ENCODE results near the gene DGUOK.

DGUOK gene

DNA sequence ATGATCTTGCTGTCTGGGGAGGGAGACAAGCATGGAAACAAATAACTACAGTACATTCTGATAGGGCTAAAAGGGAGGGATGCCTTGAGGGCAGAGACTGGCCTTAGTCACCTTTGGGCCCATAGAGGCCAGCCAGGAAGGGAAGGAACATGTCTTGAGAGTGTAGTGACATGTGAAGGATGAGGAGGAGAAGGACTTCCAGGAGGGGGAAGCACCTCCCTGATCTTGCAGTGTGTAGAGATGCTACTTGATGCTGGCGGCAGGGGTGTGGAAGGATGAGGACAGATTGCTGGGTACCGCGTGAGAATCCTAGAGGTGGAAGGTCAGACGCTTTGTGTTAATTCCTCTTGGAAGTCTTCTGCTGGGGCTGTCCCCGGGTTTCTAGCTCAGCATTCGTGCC, 71.1 kb downstream of the DGUOK start:
- no peak for DNase-seq (ENCODE audit: low spot score)

DNA sequence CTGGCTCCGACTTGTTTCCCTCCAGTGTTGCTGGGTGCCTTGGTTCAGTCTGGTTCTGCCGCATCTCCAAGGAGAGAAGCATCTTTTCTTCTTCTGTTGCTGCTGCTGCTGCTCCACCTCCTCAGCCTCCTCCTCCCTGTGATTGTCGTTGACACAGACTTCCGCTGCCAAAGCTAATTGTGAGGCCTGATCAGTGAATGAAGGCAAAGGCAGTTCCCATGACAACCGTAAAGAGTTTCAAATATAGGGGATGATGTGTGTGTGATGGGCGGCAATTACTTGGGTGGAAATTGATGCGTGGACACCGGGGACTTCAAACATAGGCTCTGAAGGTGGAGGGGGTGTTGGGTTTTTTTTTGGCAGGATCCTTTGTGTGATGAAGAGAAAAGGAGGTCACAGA, 71.8 kb downstream of the DGUOK start:
- DNase-seq (ENCODE audit: low spot score) = no peak

DNA sequence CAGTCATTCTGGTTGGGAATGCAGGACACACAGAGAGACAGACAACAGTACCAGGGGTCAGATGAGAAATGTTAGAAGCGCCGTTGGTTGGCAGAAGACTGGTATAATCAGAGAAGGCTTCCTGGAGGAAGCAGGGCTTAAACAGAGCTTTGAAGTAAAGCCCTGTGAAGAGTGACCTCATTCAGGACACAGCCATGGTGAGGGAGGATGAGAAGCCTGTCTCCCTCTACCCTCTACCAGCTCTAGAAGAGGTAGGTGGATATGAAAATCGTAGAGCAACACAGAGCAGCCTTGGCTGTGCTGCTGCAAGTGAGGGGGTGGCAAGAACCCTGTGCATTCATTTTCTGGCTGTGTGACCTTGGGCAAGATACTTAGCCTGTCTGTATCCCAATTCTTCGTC, 72.3 kb downstream of the DGUOK start:
- no peak for DNase-seq (ENCODE audit: low spot score)

GRCh38 chr2:73999881-74000597, 73.4 kb downstream of the DGUOK start:
- no peak for DNase-seq (ENCODE audit: low spot score)

GRCh38 chr2:74000666-74001065, 74.0 kb downstream of the DGUOK start:
- DNase-seq (ENCODE audit: low spot score) = no peak

DNA sequence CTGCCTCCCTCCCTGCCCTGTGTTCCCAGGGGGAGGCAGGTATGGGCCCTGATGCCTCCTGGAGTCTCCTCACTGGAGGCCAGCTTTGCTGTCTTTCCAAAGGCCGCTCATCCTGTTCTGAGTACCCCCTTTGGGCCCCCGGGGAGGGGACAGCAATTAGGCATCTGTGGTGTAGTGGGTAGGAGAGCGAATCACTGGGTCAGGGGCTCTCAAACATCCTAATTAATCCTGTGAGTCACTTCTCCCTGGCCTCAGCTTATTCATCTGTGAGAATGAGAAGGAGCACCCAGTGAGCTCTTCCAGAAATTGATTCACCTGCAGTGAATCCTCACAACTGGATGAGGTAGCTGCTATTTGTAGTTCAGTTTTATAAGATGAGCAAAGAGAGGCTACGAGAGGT, 74.4 kb downstream of the DGUOK start:
- DNase-seq (ENCODE audit: low spot score) = no peak

GRCh38 chr2:74001781-74002504, 75.3 kb downstream of the DGUOK start:
- no peak for DNase-seq (ENCODE audit: low spot score)

- peak; percentile 77 for DNase-seq (ENCODE audit: low spot score)
These were observed 76.1 kb downstream of the DGUOK start for GRCh38 chr2:74002505-74003421.

- no peak for DNase-seq (ENCODE audit: low spot score)
These were observed 77.0 kb downstream of the DGUOK start for GRCh38 chr2:74003494-74004211.

DNA sequence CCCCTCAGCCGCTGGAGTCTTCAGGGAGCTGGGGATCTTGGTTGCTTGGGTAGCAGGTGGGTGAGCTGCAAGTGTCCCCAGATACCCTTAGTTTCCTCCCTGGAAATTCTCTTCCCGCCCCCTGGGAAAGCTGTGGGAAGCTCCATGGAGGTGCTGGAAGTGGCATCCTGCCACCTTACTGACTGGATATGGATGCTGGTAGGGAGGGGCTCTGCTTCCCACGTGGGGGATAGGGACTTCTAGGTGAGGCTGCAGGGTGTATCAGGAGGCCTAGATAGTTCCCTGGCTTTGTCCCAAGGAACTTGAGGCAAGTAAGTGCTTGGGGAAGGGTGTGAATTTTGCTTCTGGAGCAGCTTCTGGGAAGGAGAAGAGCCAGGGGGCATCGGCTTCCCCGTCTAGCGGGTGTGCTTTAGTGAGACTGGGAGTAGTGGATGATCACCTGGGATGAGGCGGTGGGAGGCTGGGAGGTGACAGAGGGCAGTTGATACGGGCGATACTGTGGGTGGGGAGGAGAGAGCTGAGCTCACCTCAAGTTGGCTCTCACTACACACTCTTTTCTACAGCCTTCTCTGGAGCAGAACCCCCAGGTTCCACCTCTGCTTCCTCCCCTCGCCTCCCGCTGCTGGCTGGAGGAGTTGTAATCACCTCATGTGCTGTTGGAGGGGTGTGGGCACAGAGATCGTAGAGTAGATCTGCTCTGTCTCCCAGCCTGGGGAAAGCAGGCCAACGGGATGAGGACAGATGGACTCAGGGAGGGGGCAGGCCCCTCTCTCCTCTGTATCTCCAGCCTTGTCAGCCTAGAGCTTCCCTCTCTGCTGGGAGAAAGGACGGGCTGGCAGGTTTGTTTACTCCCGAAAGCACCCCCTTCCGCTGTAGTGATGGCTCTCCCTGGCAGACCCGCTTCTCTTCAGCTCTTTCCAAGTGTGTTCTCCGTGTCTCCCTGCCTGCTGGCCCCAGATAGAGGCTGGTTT, 77.8 kb downstream of the DGUOK start:
- no peak for DNase-seq (ENCODE audit: low spot score)

DNA sequence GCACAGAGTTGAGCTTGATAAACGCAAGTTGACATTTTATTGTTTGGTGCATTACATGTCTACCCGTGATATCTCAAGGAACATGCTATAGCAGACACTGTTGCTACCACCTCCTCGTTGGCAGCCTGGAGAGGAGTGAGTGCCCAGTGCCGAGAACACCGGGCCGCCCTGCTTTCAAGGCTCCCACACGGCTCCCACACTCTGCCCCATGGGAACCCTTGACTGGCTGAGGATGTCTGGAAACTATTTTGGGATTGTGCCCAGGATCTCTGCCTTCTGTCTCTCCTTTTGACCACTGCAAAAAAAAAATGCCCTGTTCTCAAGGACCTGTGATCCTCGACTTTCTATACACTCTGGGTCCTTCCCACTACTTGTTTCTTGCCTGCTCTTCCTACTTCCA, 79.1 kb downstream of the DGUOK start:
- DNase-seq (ENCODE audit: low spot score) = no peak

DNA sequence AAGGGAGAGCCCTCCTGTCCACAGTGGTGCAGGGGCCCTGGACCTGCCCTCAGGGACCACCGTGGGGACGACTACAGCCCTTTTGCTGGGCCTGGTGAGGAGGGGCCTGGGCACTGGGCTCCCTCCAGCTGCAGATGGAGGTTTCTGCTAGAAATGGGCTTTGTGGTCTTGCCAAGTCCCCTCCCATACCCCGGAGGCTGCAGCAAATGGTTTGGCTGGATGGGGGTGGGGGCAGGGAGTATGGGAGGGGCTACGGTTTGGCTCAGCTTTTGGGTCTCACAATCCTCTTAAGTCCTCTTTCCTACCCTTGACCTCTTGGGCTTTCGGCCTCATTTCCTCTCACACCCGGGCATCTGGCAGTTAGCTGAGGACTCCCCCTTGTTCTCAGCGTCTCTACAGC, 79.8 kb downstream of the DGUOK start:
- DNase-seq (ENCODE audit: low spot score) = no peak

- DNase-seq (ENCODE audit: low spot score) = no peak
These were observed 80.4 kb downstream of the DGUOK start for GRCh38 chr2:74007121-74007520.

GRCh38 chr2:74007711-74008110, 81.0 kb downstream of the DGUOK start:
- no peak for DNase-seq (ENCODE audit: low spot score)

Small RNAs within 50 kb of the gene (small RNA-seq; reads per million reads assigned to genes)
- gene AC110801.1 (0 reads per million in 2 experiments), gene RNA5SP97 (0 reads per million in 2 experiments)
